ENCODE data around the gene UGT1A1. TPM values are rescaled to one million over a fixed set of nuclear protein-coding genes. Genes with fewer than 3 reads are reported as not detected.

The UGT1A1 gene
- total RNA-seq, 4 donors from 2014 or later = 0.24 to 1.5 (median 0.72) TPM; not detected in 1

DNA sequence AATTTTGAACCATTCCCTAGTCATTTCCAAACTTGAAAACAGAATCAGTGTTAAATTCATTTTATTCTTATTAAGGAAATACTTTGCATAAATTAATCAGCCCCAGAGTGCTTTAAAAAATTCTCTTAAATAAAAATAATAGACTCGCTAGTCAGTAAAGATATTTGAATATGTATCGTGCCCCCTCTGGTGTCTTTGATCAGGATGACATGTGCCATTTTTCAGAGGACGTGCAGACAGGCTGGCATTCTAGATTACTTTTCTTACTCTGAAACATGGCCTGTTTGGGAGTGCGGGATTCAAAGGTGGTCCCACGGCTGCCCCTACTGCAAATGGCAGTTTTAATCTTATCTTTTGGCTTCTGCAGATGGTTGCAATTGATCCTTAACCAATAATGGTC, 12.5 kb downstream of the UGT1A1 start:
- Histone ChIP-seq H3K36me3 (no peaks in the 10 kb centered on the region), H3K27ac (no peak overlapping the region), H3K27me3 (peaks cover 3% of the 10 kb centered on the region), H3K9me3 (no peaks in the 10 kb centered on the region), H3K4me3 (no peak overlapping the region), H3K4me1 (no peaks in the 10 kb centered on the region)
- no peak for DNase-seq (ENCODE audit: low spot score in 2 of 2)
- TF ChIP-seq POLR2A (IDR thresholded peaks at IDR 0.05) (no peak), EP300 (IDR thresholded peaks at IDR 0.05) (no peak), POLR2AphosphoS5 (IDR thresholded peaks at IDR 0.05) (no peak)
- TF ChIP-seq, protein P1, sequence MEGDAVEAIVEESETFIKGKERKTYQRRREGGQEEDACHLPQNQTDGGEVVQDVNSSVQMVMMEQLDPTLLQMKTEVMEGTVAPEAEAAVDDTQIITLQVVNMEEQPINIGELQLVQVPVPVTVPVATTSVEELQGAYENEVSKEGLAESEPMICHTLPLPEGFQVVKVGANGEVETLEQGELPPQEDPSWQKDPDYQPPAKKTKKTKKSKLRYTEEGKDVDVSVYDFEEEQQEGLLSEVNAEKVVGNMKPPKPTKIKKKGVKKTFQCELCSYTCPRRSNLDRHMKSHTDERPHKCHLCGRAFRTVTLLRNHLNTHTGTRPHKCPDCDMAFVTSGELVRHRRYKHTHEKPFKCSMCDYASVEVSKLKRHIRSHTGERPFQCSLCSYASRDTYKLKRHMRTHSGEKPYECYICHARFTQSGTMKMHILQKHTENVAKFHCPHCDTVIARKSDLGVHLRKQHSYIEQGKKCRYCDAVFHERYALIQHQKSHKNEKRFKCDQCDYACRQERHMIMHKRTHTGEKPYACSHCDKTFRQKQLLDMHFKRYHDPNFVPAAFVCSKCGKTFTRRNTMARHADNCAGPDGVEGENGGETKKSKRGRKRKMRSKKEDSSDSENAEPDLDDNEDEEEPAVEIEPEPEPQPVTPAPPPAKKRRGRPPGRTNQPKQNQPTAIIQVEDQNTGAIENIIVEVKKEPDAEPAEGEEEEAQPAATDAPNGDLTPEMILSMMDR (IDR thresholded peaks at IDR 0.05) = no peak
- WGBS = 71% methylated on average over 5 of the region's 5 CpGs

GRCh38 chr2:233773854-233774253, 13.8 kb downstream of the UGT1A1 start:
- H3K36me3 ChIP-seq = no peaks in the 10 kb centered on the region
- peaks cover 7% of the 10 kb centered on the region for H3K27me3 ChIP-seq
- no peak overlapping the region for H3K27ac ChIP-seq
- WGBS = 93% methylated on average over 5 of the region's 5 CpGs
- no peaks in the 10 kb centered on the region for H3K4me1 ChIP-seq
- no peak for DNase-seq (ENCODE audit: low spot score in 2 of 2)
- no peak overlapping the region for H3K4me3 ChIP-seq
- no peaks in the 10 kb centered on the region for H3K9me3 ChIP-seq
- TF ChIP-seq, protein P1 (IDR thresholded peaks at IDR 0.05) = no peak
- TF ChIP-seq EP300 (IDR thresholded peaks at IDR 0.05) = no peak
- TF ChIP-seq POLR2AphosphoS5 (IDR thresholded peaks at IDR 0.05) = no peak

DNA sequence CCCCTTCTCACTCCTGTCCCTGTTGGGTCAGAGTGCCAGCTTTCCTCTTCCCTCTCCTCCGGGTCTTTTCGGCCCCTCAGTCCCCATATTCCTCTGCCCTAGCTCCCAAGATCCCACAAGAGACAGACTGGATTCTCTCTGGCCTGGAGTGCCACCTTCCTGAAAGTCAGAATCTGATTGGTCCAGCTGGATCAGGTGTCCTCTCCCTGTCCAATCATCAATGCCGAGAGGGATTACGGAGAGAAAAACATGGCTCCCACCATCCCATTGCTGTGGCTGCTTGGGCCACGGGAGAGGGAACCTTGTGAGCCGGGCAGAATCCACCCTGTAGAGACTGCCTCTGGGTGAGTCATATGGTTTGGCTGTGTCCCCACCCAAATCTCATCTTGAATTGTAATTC, 15.3 kb downstream of the UGT1A1 start:
- 97% methylated on average over 6 of the region's 6 CpGs for WGBS
- TF ChIP-seq POLR2A (IDR thresholded peaks at IDR 0.05) (no peak), EP300 (IDR thresholded peaks at IDR 0.05) (no peak)
- DNase-seq (ENCODE audit: low spot score in 2 of 2) = no peak

GRCh38 chr2:233778030-233778429, 18.0 kb downstream of the UGT1A1 start, which contains the start of gene MROH2A:
Gene MROH2A (plus strand): TSS chr2:233778330. CDS start chr2:233779359, 1,029 bp downstream.
- Histone ChIP-seq H3K27ac (no peak within 1 kb of the TSS), H3K4me1 (no peaks in the 10 kb centered on the region), H3K4me3 (no peak within 1 kb of the TSS), H3K9me3 (no peaks in the 10 kb centered on the region), H3K27me3 (peaks cover 3% of the 10 kb centered on the region), H3K36me3 (no peaks in the 10 kb centered on the region)
- no peak for TF ChIP-seq POLR2AphosphoS5 (IDR thresholded peaks at IDR 0.05)
- TF ChIP-seq, protein P1 (IDR thresholded peaks at IDR 0.05) = no peak
- no peak for TF ChIP-seq EP300 (IDR thresholded peaks at IDR 0.05)
- TF ChIP-seq POLR2A (IDR thresholded peaks at IDR 0.05) = no peak
- DNase-seq (ENCODE audit: low spot score in 2 of 2) = no peak
- WGBS = 85% methylated on average over 2 of the region's 2 CpGs

More for the DNA sequence above, 15.3 kb downstream of the UGT1A1 start:
- no peak overlapping the region for H3K27ac ChIP-seq
- no peaks in the 10 kb centered on the region for H3K4me1 ChIP-seq
- peaks cover 7% of the 10 kb centered on the region for H3K27me3 ChIP-seq
- H3K9me3 ChIP-seq = no peaks in the 10 kb centered on the region
- no peaks in the 10 kb centered on the region for H3K36me3 ChIP-seq
- H3K4me3 ChIP-seq = no peak overlapping the region

DNA sequence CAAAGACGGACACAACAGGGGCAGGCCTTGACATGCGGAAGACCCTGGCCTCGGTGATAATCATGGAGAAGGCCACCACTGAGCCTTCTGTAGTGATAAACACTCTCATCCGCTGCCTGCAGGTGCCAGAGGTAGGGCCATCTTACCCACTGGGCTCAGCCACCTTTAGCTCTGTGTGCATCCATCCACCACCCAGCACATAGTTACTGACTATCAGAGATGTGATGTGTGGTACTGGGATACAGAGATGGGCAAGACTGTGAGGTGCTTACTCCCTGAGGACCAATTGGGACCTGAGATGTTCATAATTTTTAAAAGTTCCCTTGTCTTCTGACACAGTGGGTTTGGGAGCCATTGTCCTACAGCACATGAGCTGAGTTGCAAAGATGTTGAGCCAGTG, 19.7 kb downstream of the UGT1A1 start:
- H3K27me3 ChIP-seq = peaks cover 3% of the 10 kb centered on the region
- H3K36me3 ChIP-seq = no peaks in the 10 kb centered on the region
- TF ChIP-seq POLR2AphosphoS5 (IDR thresholded peaks at IDR 0.05) = no peak
- TF ChIP-seq POLR2A (IDR thresholded peaks at IDR 0.05) = no peak
- TF ChIP-seq EP300 (IDR thresholded peaks at IDR 0.05) = no peak
- TF ChIP-seq, protein P1 (IDR thresholded peaks at IDR 0.05) = no peak
- H3K27ac ChIP-seq = no peak overlapping the region
- H3K9me3 ChIP-seq = no peaks in the 10 kb centered on the region
- WGBS = 91% methylated on average over 4 of the region's 4 CpGs
- no peaks in the 10 kb centered on the region for H3K4me1 ChIP-seq
- no peak overlapping the region for H3K4me3 ChIP-seq
- DNase-seq (ENCODE audit: low spot score in 2 of 2) = no peak

GRCh38 chr2:233780771-233781170, 20.7 kb downstream of the UGT1A1 start:
- no peak overlapping the region for H3K4me3 ChIP-seq
- WGBS = 86% methylated on average over 4 of the region's 4 CpGs
- peaks cover 3% of the 10 kb centered on the region for H3K27me3 ChIP-seq
- no peak for DNase-seq (ENCODE audit: low spot score in 2 of 2)
- no peaks in the 10 kb centered on the region for H3K4me1 ChIP-seq
- no peaks in the 10 kb centered on the region for H3K9me3 ChIP-seq
- H3K36me3 ChIP-seq = no peaks in the 10 kb centered on the region
- TF ChIP-seq POLR2A (IDR thresholded peaks at IDR 0.05) = no peak
- TF ChIP-seq, protein P1 (IDR thresholded peaks at IDR 0.05) = no peak
- H3K27ac ChIP-seq = no peak overlapping the region
